Dendritic cell treated with granulocyte-macrophage colony-stimulating factor and Interleukin-4, amounts not matched to agents 40 ng/mL and 50 ng/mL, for 4 days (primary cell): ENCODE data around the gene EPHA6.
"Not testable (repeated sequence)": the region's sequence is repeated elsewhere in the genome, so short reads cannot be mapped to it uniquely, and the experiment has no call there.

Experiments used
- H3K27ac Mint-ChIP-seq: one replicate; pipeline ENCODE4 v1.8.0; 2022; ENCODE audit warnings: mild to moderate bottlenecking, mixed read lengths
- H3K27me3 Mint-ChIP-seq: one replicate; pipeline ENCODE4 v1.8.0; 2022; ENCODE audit warnings: mild to moderate bottlenecking, mixed read lengths
- H3K36me3 Mint-ChIP-seq: one replicate; pipeline ENCODE4 v1.8.0; 2022; ENCODE audit warnings: low read depth, mixed read lengths
- H3K4me1 Mint-ChIP-seq: one replicate; pipeline ENCODE4 v1.8.0; 2022; ENCODE audit warnings: low read depth, mixed read lengths
- H3K4me3 Mint-ChIP-seq: one replicate; pipeline ENCODE4 v1.8.0; 2022; ENCODE audit warnings: mild to moderate bottlenecking, moderate library complexity, mixed read lengths
- H3K9me3 Mint-ChIP-seq: one replicate; pipeline ENCODE4 v1.8.0; 2022; ENCODE audit warnings: mixed read lengths
- intact Hi-C: fragments of 100-400 bp; cut with micrococcal nuclease; formaldehyde crosslinking; loops from one replicate; pipeline ENCODE4 v1.15.0; 2022

EPHA6 gene

DNA sequence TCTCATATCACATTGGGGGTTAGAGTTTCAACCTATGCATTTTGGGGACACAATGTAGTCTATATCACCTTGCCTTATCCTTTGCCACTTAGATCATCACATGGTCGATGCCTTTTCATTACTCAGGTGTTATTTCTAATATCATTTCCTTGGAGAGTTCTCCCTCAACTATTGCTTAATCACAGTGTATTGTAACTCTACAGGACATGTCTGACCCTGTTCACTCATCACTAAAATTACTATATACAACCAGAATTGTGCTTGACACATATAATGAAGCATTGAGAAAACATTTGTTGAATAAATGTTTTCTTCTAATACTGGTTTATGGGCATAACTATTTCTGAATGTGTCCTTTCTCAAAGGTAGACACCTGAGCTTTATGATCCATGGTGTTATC is 207.4 kb downstream of the EPHA6 start:
- Mint-ChIP-seq H3K27me3 (no peaks in the 10 kb centered on the region), H3K36me3 (no peaks in the 10 kb centered on the region), H3K9me3 (peaks cover 58% of the 10 kb centered on the region), H3K4me3 (no peak overlapping the region), H3K27ac (no peak overlapping the region), H3K4me1 (no peaks in the 10 kb centered on the region)
- intact Hi-C loops = no loop called here

DNA sequence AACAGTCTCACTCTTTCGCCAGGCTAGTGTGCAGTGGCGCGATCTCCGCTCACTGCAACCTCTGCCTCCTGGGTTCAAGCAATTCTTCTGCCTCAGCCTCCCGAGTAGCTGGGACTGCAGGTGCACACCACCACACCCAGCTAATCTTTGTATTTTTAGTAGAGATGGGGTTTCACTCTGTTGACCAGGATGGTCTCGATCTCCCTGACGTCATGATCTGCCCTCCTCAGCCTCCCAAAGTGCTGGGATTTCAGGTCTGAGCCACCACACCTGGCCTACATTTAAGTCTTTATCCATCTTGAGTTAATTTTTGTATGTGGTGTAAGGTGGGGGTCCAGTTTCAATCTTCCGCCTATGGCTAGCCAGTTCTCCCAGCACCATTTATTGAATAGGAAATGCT is 211.2 kb downstream of the EPHA6 start:
- H3K36me3 Mint-ChIP-seq, H3K4me1 Mint-ChIP-seq, H3K4me3 Mint-ChIP-seq, H3K27ac Mint-ChIP-seq, H3K27me3 Mint-ChIP-seq, intact Hi-C loops: not testable (repeated sequence)
- peaks cover 33% of the 10 kb centered on the region for H3K9me3 Mint-ChIP-seq

DNA sequence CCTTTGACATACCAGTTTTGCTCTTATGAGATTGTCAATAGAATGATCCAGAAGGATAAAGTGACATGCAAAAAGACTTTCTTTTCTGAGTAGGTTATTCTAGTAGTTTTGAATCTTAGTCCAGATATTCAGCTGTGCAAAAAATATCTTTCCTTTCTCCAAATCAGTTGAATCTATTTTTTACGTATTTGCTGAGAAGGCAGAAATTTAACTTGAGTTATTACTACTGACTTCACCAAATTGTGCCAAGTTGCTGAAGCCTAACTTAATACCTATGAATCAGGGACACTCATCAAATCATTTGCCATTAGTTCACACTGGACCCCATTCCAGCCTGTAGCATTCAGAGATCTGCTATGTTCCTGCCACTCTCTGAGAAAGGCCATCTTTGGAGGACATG is 215.6 kb downstream of the EPHA6 start:
- Mint-ChIP-seq H3K36me3 (no peaks in the 10 kb centered on the region), H3K9me3 (peaks cover 30% of the 10 kb centered on the region), H3K27me3 (no peaks in the 10 kb centered on the region), H3K4me3 (no peak overlapping the region), H3K27ac (no peak overlapping the region), H3K4me1 (no peaks in the 10 kb centered on the region)
- intact Hi-C loops = no loop called here

DNA sequence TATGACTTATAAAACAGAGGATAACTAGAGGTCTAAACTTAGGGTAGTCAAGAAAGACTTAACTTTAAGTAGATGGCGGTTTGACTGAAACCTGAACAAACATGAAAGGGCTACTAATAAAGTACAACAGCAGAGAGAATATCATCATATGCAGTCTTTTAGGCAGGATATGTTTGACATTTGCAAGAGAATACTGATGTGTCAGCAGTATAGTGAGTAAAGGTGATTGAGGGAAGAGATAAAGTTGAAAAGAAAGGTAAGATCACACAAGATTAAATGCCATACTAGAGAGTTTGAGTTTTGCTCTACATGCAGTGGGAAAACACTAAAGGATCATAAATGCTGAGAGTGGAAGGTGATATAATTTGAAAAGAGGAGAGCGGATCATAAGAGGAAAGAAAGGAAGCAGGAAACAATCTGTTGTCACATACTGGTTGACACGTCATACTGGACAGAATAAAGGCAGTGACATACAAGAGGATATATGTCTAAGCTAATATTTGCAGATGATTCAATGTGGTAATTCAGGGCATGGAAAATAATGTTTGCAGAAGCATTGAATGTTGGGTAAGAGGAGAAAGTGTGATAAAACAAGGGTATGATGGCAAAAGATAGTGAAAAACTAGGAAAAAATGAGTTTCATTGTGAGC is 223.0 kb downstream of the EPHA6 start:
- intact Hi-C loops = no loop called here
- Mint-ChIP-seq H3K4me1 (no peaks in the 10 kb centered on the region), H3K27me3 (no peaks in the 10 kb centered on the region), H3K4me3 (no peak overlapping the region), H3K36me3 (no peaks in the 10 kb centered on the region), H3K27ac (no peak overlapping the region), H3K9me3 (peaks cover 3% of the 10 kb centered on the region)

DNA sequence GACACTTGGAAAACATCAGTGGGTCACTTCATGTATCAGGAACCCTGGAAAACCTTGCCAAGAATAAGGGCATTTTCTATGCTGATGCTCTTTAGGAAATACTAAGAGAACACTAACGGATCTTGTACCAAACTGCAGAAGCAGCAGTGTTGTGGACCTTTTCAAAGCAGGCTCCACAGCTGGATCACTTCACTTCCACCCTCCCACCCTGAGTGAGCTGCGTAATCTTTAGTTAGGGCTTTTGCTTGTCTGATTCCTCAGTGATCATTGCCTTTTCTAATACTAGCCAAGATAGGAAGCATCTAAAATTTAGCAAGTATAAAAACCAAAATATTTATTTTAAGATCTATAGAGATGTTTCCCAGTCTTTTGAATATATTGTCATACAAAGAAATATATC is 229.0 kb downstream of the EPHA6 start:
- H3K27me3 Mint-ChIP-seq = no peaks in the 10 kb centered on the region

DNA sequence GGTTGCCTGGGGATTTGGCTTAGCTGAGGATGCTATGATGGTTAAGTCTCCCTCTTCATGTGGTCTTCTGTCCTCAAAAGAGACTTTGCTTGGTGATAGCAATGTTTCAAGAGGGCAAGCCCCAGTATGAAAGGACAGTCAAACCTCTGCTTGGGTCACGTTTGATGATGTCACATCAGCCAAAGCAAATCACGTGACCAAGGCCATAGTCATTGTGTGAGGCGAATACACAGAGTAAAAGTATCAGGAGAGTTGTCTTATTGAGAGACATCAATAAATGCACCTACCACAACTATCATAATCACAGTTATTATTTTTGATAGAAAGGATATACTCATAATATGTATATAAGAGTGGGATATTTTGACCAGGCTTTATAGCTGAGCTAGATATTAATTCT is 243.0 kb downstream of the EPHA6 start:
- H3K36me3 Mint-ChIP-seq = no peaks in the 10 kb centered on the region
- intact Hi-C loops = no loop called here
- H3K9me3 Mint-ChIP-seq = peaks cover 7% of the 10 kb centered on the region
- H3K27me3 Mint-ChIP-seq = no peaks in the 10 kb centered on the region
- no peak overlapping the region for H3K4me3 Mint-ChIP-seq
- H3K4me1 Mint-ChIP-seq = no peaks in the 10 kb centered on the region
- H3K27ac Mint-ChIP-seq = no peak overlapping the region

More for the DNA sequence above, 229.0 kb downstream of the EPHA6 start:
- no peaks in the 10 kb centered on the region for H3K36me3 Mint-ChIP-seq
- H3K4me1 Mint-ChIP-seq = no peaks in the 10 kb centered on the region
- no peak overlapping the region for H3K4me3 Mint-ChIP-seq
- no peak overlapping the region for H3K27ac Mint-ChIP-seq
- intact Hi-C loops = no loop called here
- H3K9me3 Mint-ChIP-seq = peaks cover 11% of the 10 kb centered on the region

DNA sequence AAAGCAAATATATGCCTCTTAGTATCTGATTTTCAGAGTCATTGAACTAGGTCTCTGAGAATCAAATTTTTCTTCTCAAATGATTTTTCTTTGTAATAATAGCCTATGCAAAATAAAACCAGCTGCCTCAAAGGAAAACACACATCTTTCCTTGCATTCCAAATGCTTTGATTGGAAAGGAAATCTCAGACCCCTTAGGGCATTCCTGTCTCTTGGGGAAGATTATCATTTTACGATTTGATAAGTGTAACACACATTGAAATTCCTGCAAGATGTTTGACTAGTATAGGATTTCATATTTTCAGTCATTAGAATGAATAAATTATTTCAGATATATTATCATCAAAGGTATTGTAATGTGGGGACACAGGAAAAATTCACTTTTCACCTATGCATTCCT is 244.8 kb downstream of the EPHA6 start:
- Mint-ChIP-seq H3K36me3 (no peaks in the 10 kb centered on the region), H3K4me3 (no peak overlapping the region), H3K27me3 (no peaks in the 10 kb centered on the region), H3K4me1 (no peaks in the 10 kb centered on the region), H3K27ac (no peak overlapping the region), H3K9me3 (no peaks in the 10 kb centered on the region)
- intact Hi-C loops = no loop called here

DNA sequence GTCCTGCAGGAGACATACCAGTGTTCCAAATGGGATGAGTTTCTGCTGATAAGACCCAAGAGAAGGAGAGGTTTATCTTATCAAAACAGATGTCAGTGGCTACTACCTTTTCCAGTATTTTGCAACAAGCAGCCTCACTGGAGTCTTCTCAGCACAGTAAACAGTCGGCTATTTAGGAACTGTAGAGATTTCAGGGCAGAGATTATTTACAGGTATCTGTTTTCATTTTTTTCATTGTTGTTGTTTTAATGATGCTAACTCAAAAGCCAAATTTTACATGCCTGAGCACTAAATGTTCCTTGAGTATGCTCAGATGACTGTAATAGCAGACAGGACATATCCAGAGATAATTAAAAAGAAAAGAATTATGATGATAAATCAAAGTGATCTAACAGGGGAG is 252.1 kb downstream of the EPHA6 start:
- no peaks in the 10 kb centered on the region for H3K36me3 Mint-ChIP-seq

DNA sequence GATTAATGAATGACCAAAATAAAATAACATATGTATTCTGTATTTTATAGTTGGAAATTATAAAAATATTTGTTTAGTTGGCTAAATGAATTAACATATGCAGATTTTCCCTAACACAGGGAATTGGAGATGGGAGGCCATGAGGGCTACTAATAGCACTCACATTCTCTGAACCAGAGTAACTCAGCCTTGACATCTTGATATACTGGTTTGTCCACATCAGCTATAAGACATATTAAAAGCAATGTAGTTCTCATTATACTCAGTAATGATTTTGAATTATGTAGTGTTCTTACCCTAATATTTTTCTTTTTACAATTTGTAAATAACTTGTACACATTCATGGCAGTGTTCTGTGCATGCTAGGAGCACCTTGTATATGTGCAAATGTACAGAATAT is 255.9 kb downstream of the EPHA6 start:
- H3K27ac Mint-ChIP-seq = no peak overlapping the region
- intact Hi-C loops = no loop called here
- no peaks in the 10 kb centered on the region for H3K27me3 Mint-ChIP-seq
- peaks cover 21% of the 10 kb centered on the region for H3K9me3 Mint-ChIP-seq
- no peaks in the 10 kb centered on the region for H3K36me3 Mint-ChIP-seq
- H3K4me1 Mint-ChIP-seq = no peaks in the 10 kb centered on the region
- H3K4me3 Mint-ChIP-seq = no peak overlapping the region

More for the DNA sequence above, 252.1 kb downstream of the EPHA6 start:
- Mint-ChIP-seq H3K4me1 (no peaks in the 10 kb centered on the region), H3K4me3 (no peak overlapping the region), H3K27ac (no peak overlapping the region), H3K9me3 (peaks cover 14% of the 10 kb centered on the region), H3K27me3 (no peaks in the 10 kb centered on the region)
- intact Hi-C loops = no loop called here

DNA sequence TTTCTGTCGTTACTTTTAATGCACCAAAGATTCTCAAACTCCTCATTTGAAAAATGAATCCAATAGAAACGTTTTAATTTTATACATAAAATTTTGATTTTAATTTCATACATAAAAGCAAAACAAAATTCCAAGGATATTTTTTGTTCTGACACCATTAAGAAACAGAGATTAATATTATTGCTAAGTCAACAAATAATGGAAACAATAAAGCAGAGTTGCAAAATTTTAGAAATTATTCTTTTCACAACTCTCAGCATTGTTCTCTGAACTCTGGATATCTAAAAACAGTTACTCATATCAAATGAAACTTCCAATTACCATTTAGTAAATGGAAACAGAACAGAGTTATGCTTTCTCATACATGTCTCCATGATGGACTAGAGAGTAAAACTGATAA is 260.2 kb downstream of the EPHA6 start:
- intact Hi-C loops = no loop called here
- no peak overlapping the region for H3K4me3 Mint-ChIP-seq
- H3K36me3 Mint-ChIP-seq = no peaks in the 10 kb centered on the region
- H3K27ac Mint-ChIP-seq = no peak overlapping the region
- H3K4me1 Mint-ChIP-seq = no peaks in the 10 kb centered on the region
- H3K9me3 Mint-ChIP-seq = peaks cover 13% of the 10 kb centered on the region
- no peaks in the 10 kb centered on the region for H3K27me3 Mint-ChIP-seq

DNA sequence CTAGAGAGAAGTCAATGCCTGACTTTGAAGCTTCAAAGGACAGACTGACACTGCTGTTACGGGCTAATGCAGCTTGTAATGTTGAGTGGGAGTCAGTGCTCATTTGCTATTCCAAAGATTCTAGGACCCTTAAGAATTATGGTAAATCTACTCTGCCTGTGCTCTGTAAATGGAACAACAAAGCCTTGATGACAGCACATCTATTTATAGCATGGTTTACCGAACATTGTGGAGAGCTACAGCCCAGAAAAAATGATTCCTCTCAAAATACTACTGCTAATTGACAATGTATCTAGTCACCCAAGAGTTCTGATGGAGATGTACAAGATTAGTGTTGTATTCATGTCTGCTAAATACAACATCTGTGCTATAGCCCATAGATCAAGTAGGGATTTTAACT is 262.3 kb downstream of the EPHA6 start:
- intact Hi-C loops = no loop called here
- H3K36me3 Mint-ChIP-seq = no peaks in the 10 kb centered on the region
- H3K27me3 Mint-ChIP-seq = no peaks in the 10 kb centered on the region
- no peak overlapping the region for H3K4me3 Mint-ChIP-seq
- H3K27ac Mint-ChIP-seq = no peak overlapping the region
- H3K4me1 Mint-ChIP-seq = no peaks in the 10 kb centered on the region
- peaks cover 6% of the 10 kb centered on the region for H3K9me3 Mint-ChIP-seq

DNA sequence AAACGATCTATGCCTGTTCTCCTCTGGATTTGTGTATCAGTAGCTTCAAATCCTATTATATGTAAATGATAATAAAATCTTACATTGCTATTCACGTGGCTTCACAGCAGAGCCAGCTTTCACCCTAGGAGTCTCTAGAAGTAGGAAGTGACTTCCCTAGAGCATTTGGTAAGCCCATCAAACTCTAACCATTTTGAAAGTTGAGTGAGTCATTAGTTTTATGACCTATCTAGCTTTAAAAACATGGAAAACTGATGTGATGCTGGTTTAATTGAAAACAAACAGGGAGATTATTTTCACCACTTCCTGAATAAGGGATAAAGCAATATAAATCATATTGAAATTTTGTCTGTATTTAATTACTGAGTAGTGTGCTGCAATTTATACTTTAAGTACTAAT is 275.2 kb downstream of the EPHA6 start:
- no peak overlapping the region for H3K27ac Mint-ChIP-seq
- no peak overlapping the region for H3K4me3 Mint-ChIP-seq
- H3K9me3 Mint-ChIP-seq = no peaks in the 10 kb centered on the region
- no peaks in the 10 kb centered on the region for H3K27me3 Mint-ChIP-seq
- intact Hi-C loops = no loop called here
- H3K4me1 Mint-ChIP-seq = no peaks in the 10 kb centered on the region
- no peaks in the 10 kb centered on the region for H3K36me3 Mint-ChIP-seq

DNA sequence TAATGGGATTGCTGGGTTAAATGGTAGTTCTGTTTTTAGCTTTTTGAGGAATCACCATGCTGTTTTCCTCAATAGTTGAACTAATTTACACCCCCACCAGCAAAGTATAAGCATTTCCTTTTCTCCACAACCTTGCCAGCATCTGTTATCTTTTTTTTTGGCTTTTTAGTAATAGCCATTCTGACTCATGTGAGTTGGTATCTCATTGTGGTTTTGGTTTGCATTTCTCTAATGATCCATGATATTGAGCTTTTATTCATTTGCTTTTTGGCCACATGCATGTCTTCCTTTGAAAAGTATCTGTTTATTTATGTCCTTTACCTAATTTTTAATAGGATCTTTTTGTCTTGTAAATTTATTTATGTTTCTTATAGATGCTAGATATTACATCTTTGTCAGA is 288.2 kb downstream of the EPHA6 start:
- H3K27ac Mint-ChIP-seq = no peak overlapping the region
- H3K27me3 Mint-ChIP-seq = no peaks in the 10 kb centered on the region
- intact Hi-C loops = no loop called here
- H3K4me1 Mint-ChIP-seq = no peaks in the 10 kb centered on the region
- H3K36me3 Mint-ChIP-seq = no peaks in the 10 kb centered on the region
- H3K9me3 Mint-ChIP-seq = peaks cover 13% of the 10 kb centered on the region
- no peak overlapping the region for H3K4me3 Mint-ChIP-seq

DNA sequence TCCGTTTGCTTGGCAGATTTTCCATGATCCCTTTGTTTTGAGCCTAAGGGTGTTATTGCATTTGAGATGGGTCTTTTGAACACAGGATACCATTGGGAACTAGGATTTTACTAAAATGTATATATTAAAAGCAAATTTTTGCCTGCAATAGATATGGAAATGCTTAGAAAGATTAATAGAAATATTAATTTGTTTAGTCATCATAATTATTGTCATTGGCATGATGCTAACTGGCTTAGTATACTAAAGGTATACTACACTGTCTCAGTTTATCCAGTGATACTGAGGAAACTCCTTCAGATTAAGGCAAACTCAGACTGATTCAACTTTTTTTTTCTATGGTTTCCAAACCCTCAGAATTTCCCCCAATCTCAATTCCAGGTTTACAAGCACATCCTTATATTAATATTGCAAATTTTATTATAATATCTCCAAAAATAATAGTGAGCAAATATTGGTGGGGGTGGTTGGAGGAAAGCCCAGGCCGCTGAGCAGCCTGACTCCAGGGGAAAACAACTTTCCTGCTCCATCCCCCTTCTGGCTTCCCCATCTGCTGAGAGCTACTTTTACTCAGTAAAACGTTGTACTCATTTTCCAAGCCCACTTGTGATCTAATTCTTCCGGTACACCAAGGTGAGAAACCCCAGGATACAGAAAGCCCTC is 291.7 kb downstream of the EPHA6 start:
- no peaks in the 10 kb centered on the region for H3K27me3 Mint-ChIP-seq
- H3K4me3 Mint-ChIP-seq = no peak overlapping the region
- intact Hi-C loops = no loop called here
- H3K27ac Mint-ChIP-seq = no peak overlapping the region
- H3K9me3 Mint-ChIP-seq = peaks cover 13% of the 10 kb centered on the region
- no peaks in the 10 kb centered on the region for H3K4me1 Mint-ChIP-seq
- no peaks in the 10 kb centered on the region for H3K36me3 Mint-ChIP-seq

DNA sequence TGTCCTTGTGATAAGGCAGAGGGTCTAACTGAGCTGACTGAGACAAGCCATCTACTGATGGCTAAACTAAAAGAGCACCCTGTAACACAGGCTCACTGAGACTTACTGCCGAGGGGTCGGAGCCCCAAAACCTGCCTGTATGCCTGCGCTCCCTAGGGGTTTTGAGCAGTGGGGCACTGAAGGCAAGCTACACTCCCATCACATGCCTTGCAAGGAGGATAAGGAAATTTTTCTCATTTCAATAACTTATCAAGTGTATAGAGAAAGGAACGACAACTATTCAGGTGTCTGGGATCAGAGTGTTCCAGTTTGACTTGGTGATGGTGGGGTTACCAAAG is 292.2 kb downstream of the EPHA6 start:
- Mint-ChIP-seq H3K4me1 (no peaks in the 10 kb centered on the region), H3K4me3 (no peak overlapping the region), H3K27ac (no peak overlapping the region), H3K27me3 (no peaks in the 10 kb centered on the region), H3K36me3 (no peaks in the 10 kb centered on the region), H3K9me3 (peaks cover 13% of the 10 kb centered on the region)
- intact Hi-C loops = no loop called here
